HUES6 (cell line): Measurements from ENCODE around the gene CLDN1.

ENCODE experiments used
- H3K27ac ChIP-seq: 2 replicates; pipeline ENCODE4 v1.7.0; 2013; ENCODE audit warnings: low read depth, mild to moderate bottlenecking, low read length, inconsistent platforms
- H3K27me3 ChIP-seq: 2 replicates; pipeline ENCODE4 v1.6.1; 2013; ENCODE audit warnings: low read length; ENCODE audit not compliant: control insufficient read depth, insufficient read depth
- H3K36me3 ChIP-seq: 2 replicates; pipeline ENCODE4 v1.6.1; 2013; ENCODE audit warnings: low read length; ENCODE audit not compliant: control insufficient read depth, insufficient read depth
- H3K4me1 ChIP-seq: 2 replicates; pipeline ENCODE4 v1.6.1; 2013; ENCODE audit warnings: low read length; ENCODE audit not compliant: control insufficient read depth, insufficient read depth
- H3K4me3 ChIP-seq: 2 replicates; pipeline ENCODE4 v1.5.1; 2013; ENCODE audit warnings: low read depth, low read length
- H3K9ac ChIP-seq: one replicate; pipeline ENCODE4 v1.6.1; 2013; ENCODE audit warnings: mild to moderate bottlenecking, low read length
- H3K9me3 ChIP-seq: 2 replicates; pipeline ENCODE4 v1.6.1; 2013; ENCODE audit warnings: low read depth, low read length; ENCODE audit not compliant: control insufficient read depth, insufficient read depth

CLDN1 gene

DNA sequence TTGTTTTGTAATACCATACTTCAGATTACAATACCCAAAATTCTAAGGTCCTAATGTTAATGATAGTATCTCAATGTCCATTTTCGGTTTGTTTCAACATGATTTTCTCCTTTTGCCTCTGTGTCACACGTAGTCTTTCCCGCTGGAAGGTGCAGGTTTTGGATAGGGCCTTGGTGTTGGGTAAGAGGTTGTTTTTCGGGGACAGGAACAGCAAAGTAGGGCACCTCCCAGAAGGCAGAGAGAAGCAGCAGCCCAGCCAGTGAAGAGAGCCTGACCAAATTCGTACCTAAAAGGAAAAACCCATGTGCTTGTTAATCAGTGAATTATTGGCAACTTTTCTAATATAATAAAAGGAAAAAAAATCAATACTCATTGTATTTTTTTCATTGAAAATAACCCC lies 14.1 kb downstream of the CLDN1 start:
- Histone ChIP-seq H3K4me3 (no peak overlapping the region), H3K4me1 (no peaks in the 10 kb centered on the region), H3K9ac (no peak overlapping the region), H3K9me3 (no peaks in the 10 kb centered on the region), H3K27me3 (no peaks in the 10 kb centered on the region), H3K36me3 (no peaks in the 10 kb centered on the region), H3K27ac (no peak overlapping the region)

- H3K4me3 ChIP-seq: no peak overlapping the region
- no peaks in the 10 kb centered on the region for H3K36me3 ChIP-seq
- no peaks in the 10 kb centered on the region for H3K27me3 ChIP-seq
- H3K9me3 ChIP-seq: no peaks in the 10 kb centered on the region
- no peak overlapping the region for H3K27ac ChIP-seq
- no peaks in the 10 kb centered on the region for H3K4me1 ChIP-seq
- H3K9ac ChIP-seq: no peak overlapping the region
These were observed 15.1 kb downstream of the CLDN1 start for GRCh38 chr3:190307164-190307545.

GRCh38 chr3:190306513-190307163 lies 15.6 kb downstream of the CLDN1 start:
- H3K4me3 ChIP-seq: no peak overlapping the region
- H3K27ac ChIP-seq: no peak overlapping the region
- H3K36me3 ChIP-seq: no peaks in the 10 kb centered on the region
- H3K9ac ChIP-seq: no peak overlapping the region
- no peaks in the 10 kb centered on the region for H3K9me3 ChIP-seq
- no peaks in the 10 kb centered on the region for H3K27me3 ChIP-seq
- no peaks in the 10 kb centered on the region for H3K4me1 ChIP-seq

GRCh38 chr3:190306026-190306425 lies 16.2 kb downstream of the CLDN1 start:
- no peaks in the 10 kb centered on the region for H3K4me1 ChIP-seq
- no peaks in the 10 kb centered on the region for H3K9me3 ChIP-seq
- H3K27ac ChIP-seq: no peak overlapping the region
- no peak overlapping the region for H3K4me3 ChIP-seq
- H3K9ac ChIP-seq: no peak overlapping the region
- no peaks in the 10 kb centered on the region for H3K36me3 ChIP-seq
- no peaks in the 10 kb centered on the region for H3K27me3 ChIP-seq

GRCh38 chr3:190305406-190305805 lies 16.8 kb downstream of the CLDN1 start:
- H3K4me1 ChIP-seq: no peaks in the 10 kb centered on the region
- no peaks in the 10 kb centered on the region for H3K36me3 ChIP-seq
- no peaks in the 10 kb centered on the region for H3K27me3 ChIP-seq
- H3K4me3 ChIP-seq: no peak overlapping the region
- no peaks in the 10 kb centered on the region for H3K9me3 ChIP-seq
- no peak overlapping the region for H3K9ac ChIP-seq
- no peak overlapping the region for H3K27ac ChIP-seq

DNA sequence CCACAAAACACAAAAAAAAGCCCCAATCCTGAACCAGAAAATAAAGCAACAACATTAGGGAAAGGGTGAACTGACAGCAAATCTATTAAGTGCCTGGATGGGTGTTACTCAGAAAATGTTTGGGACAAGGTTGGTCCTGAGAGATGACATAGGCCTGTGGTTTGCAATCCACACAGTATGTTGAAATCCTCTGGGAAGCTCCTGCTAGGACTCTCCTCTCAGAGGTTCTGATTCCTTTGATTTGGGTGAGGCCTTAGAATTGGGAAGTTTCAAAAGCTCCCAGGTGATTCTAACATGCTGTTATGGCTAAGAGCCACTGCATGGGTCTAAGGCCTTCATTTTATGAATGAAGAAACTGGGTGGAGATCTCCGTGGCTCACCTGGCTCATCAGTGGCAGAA lies 18.4 kb downstream of the CLDN1 start:
- Histone ChIP-seq H3K4me1 (no peaks in the 10 kb centered on the region), H3K9ac (no peak overlapping the region), H3K27me3 (no peaks in the 10 kb centered on the region), H3K4me3 (no peak overlapping the region), H3K27ac (no peak overlapping the region), H3K9me3 (no peaks in the 10 kb centered on the region), H3K36me3 (no peaks in the 10 kb centered on the region)

GRCh38 chr3:190302212-190302867 lies 19.9 kb downstream of the CLDN1 start:
- Histone ChIP-seq H3K4me1 (no peaks in the 10 kb centered on the region), H3K9me3 (no peaks in the 10 kb centered on the region), H3K27me3 (no peaks in the 10 kb centered on the region), H3K4me3 (no peak overlapping the region), H3K27ac (no peak overlapping the region), H3K9ac (no peak overlapping the region), H3K36me3 (no peaks in the 10 kb centered on the region)

DNA sequence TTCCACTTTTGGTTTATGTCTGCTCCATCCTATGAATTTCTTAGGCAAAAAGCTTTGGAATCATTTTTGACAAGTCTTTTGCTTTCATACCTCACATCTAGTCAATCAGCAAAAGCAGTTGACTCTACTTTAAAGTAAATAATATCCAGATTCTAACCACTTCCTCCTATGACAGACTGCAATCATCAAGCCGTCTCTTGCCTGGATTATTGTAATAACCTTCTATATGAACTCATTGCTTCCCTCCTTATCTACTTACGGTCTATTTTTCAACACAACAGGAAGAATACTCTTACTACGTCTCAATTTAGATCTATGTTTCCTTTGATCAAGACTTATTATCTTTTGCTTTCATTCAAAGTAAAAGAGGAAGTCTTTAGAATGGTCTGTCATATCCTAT lies 20.7 kb downstream of the CLDN1 start:
- no peaks in the 10 kb centered on the region for H3K9me3 ChIP-seq
- H3K4me1 ChIP-seq: no peaks in the 10 kb centered on the region
- H3K36me3 ChIP-seq: no peaks in the 10 kb centered on the region
- H3K27ac ChIP-seq: no peak overlapping the region
- H3K4me3 ChIP-seq: no peak overlapping the region
- no peaks in the 10 kb centered on the region for H3K27me3 ChIP-seq
- no peak overlapping the region for H3K9ac ChIP-seq

GRCh38 chr3:190299969-190300368 lies 22.3 kb downstream of the CLDN1 start:
- H3K36me3 ChIP-seq: no peaks in the 10 kb centered on the region
- H3K4me3 ChIP-seq: no peak overlapping the region
- no peak overlapping the region for H3K9ac ChIP-seq
- no peaks in the 10 kb centered on the region for H3K9me3 ChIP-seq
- H3K4me1 ChIP-seq: no peaks in the 10 kb centered on the region
- no peaks in the 10 kb centered on the region for H3K27me3 ChIP-seq
- no peak overlapping the region for H3K27ac ChIP-seq

- H3K36me3 ChIP-seq: peaks cover 2% of the 10 kb centered on the region; the same call in 1 of the 2 replicates
- no peak overlapping the region for H3K4me3 ChIP-seq
- no peaks in the 10 kb centered on the region for H3K27me3 ChIP-seq
- no peaks in the 10 kb centered on the region for H3K4me1 ChIP-seq
- peaks cover 11% of the 10 kb centered on the region for H3K9me3 ChIP-seq
- H3K27ac ChIP-seq: no peak overlapping the region
- no peak overlapping the region for H3K9ac ChIP-seq
These were observed 28.2 kb downstream of the CLDN1 start for GRCh38 chr3:190294030-190294429.

DNA sequence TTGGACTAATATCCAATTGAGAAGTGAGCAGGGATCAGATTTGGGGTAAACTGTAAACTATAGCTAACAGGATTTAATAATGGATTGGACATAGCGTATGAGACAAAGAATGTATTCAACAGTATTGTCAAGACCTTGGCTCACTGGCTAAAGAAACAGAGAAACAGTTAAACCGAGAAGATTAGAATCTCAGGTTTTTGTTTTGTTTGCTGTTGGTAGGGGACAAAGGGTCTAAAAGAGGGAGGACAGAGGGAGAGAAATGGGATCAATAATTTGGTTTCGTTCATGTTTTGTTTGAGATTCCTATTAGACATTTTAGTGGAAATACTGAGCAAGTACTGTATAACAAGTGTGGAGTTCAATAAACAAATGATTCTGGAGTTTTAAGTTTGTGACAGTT lies 28.6 kb downstream of the CLDN1 start:
- Histone ChIP-seq H3K4me3 (no peak overlapping the region), H3K4me1 (no peaks in the 10 kb centered on the region), H3K27me3 (no peaks in the 10 kb centered on the region)

More for the DNA sequence above, 28.6 kb downstream of the CLDN1 start:
- H3K36me3 ChIP-seq: peaks cover 2% of the 10 kb centered on the region; the same call in 1 of the 2 replicates
- H3K9ac ChIP-seq: no peak overlapping the region
- peaks cover 14% of the 10 kb centered on the region for H3K9me3 ChIP-seq
- H3K27ac ChIP-seq: no peak overlapping the region
